Gastroesophageal sphincter (tissue), 3 donors: ENCODE results near the gene SYCP2L.

Experiments
- CTCF ChIP-seq, 4 experiments: fragments of 200-600 bp in 2 of 4; fragments of 450-650 bp in 2 of 4; sonication (generic) in 1 of 4; IDR thresholded peaks; one replicate each; pipeline ENCODE4 v1.5.1; 2017 to 2019; ENCODE audit warnings: antibody characterized with exemption in 4 of 4, mild to moderate bottlenecking in 2 of 4, moderate library complexity in 2 of 4
- EP300 ChIP-seq: sonication (generic); formaldehyde crosslinking; IDR thresholded peaks from one replicate; pipeline ENCODE4 v1.6.1; 2017; ENCODE audit warnings: antibody characterized with exemption, mild to moderate bottlenecking
- POLR2A ChIP-seq, 2 donors: fragments of 450-650 bp; IDR thresholded peaks; one replicate each; pipeline ENCODE4 v1.6.1; 2017; ENCODE audit warnings: antibody characterized with exemption in 2 of 2, mild to moderate bottlenecking in 2 of 2, moderate library complexity in 1 of 2
- POLR2AphosphoS5 ChIP-seq: sonication (generic); formaldehyde crosslinking; IDR thresholded peaks from one replicate; pipeline ENCODE4 v1.6.1; 2017; ENCODE audit warnings: antibody characterized with exemption

GRCh38 chr6:11015102-11015501, 128.2 kb downstream of the SYCP2L start:
- TF ChIP-seq CTCF (IDR thresholded peaks at IDR 0.05) (no peak), POLR2A (IDR thresholded peaks at IDR 0.05) (no peak), POLR2AphosphoS5 (no peak), EP300 (no peak)
